GM21360 (cell line): ENCODE measurements around the gene RPS2.
"Not testable (repeated sequence)": the region's sequence is repeated elsewhere in the genome, so short reads cannot be mapped to it uniquely, and the experiment has no call there.

Experiments
- ATAC-seq: cut with Tn5 transposase; IDR thresholded peaks from one replicate; pipeline ENCODE4 v1.9.1; 2021; ENCODE audit warnings: mild to moderate bottlenecking, moderate library complexity; ENCODE audit not compliant: unreplicated experiment

The RPS2 gene

DNA sequence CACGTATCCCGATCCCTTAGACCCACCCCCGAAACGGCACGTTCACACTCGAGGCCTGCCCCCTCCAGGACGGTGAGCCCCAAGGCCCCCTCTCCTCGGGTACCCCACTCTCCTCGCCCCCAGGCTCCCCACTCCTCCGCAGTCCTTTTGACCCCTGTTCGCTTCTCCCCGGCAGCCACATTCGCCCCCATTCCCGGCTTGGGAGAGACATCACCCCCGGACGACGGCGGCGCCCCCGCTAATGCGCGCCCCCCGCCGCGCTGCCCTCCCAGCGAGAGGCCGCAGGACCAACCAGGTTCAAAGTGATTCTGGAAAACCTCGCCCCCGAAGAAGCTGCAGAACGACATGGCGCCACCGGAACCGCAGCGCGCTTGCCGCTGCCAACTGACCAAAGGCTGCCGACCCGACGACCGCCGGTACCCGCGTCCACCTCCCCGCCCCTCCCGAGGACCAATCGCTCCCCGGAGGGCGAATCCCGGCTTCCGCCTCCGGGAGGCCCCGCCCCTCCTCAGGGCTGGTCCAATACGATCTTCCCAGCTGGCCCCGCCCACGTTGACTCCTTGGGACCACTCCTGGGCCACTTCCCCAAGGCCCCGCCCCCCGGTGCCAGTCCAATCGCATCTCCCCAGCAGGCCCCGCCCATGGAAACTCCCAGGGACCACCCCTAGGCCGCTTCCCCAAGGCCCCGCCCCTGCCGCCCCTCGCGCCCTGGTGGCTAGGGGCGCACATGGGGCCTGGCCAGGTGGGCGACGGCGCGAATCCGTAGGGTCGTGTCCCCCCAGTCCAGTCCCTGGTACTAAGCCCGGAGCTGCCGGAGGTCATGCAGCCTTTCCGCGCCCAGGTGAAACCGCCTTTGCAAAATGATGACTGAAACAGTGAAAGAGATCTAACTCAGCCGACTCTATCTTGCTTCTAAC, 21.6 kb downstream of the RPS2 start, which contains the start of gene MSRB1:
MSRB1 (minus strand) TSS at position 390 of the 917 bp plus-strand sequence; CDS start at position 347, 43 bp downstream.
- peak; percentile 79 for ATAC-seq

DNA sequence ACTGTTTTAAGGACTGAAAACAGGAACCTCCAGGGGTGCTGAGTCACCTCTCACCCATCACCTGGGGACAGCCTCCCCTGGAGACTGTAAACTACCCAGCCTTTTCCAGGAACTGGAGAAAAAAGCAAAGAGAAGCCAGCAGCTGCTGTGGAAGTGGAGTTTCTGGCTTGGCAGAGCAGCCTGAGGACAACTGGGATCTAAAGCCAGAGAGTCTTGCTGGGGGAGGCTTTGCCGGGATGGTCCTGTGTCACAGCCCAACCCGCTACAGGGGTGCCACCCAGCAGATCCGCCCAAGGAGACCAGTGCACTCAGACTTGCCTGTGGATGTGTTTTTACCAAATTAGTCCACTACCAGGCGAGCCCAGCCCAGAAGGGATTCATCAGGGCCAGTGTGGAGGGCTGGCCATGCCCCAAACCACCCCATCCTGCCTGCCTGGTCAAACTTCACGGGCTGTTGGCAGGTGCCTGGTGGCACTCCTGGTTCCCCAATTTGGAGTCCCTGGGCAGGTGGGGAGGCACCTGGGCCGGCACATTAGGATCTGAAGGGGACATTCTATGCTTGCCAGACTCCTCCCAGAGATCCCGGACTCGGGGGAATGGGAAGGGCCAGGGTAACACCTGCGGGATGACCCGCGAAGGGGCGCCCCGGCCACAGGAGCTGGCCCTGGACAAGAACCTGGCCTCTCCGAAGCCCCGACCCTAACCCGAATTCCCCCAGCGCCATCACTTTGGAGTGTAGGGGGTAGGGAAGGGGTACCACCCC, 22.4 kb downstream of the RPS2 start:
- no peak for ATAC-seq

DNA sequence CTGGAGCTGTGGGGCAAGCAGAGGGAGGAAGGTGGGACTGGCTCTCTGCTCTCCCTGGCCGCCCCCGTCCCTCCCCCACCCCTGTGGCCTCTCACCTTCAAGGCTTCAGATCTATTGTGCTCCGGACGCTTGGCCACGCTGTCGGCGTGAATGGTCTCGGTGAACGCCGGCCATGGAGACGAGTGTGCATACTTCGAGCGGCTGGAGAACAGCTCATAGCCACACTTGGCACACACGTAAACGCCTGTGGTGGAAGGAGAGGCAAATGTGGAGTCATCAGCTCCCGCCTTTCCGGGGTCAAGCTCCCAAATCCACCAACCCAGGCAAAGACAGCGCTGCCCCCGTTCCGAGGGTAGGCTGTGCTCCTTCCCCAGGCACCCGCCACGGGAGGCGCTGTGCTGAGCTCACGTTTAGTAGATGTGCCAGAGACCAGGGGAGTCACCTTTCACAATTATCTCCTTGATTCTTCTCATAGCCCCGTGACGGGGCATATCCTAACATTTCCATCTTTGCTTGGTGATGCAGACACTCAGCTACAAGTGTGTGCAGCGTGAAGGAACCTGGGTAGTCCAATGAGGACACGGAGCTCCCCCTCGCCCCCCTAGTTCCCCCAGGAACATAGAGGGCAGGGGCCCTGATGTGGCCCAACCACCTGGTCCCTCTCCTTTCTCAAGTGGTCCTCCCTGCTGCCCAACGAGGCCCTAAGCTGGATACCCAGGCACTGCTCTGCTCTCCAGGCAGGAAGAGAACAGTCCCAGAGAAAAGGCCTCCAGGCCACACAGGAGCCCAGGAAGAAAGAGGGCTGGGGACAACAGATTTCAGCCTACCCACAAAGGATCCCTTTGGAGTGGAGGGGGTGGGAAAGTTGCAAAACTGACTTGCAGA, 23.2 kb downstream of the RPS2 start:
- ATAC-seq: no peak

DNA sequence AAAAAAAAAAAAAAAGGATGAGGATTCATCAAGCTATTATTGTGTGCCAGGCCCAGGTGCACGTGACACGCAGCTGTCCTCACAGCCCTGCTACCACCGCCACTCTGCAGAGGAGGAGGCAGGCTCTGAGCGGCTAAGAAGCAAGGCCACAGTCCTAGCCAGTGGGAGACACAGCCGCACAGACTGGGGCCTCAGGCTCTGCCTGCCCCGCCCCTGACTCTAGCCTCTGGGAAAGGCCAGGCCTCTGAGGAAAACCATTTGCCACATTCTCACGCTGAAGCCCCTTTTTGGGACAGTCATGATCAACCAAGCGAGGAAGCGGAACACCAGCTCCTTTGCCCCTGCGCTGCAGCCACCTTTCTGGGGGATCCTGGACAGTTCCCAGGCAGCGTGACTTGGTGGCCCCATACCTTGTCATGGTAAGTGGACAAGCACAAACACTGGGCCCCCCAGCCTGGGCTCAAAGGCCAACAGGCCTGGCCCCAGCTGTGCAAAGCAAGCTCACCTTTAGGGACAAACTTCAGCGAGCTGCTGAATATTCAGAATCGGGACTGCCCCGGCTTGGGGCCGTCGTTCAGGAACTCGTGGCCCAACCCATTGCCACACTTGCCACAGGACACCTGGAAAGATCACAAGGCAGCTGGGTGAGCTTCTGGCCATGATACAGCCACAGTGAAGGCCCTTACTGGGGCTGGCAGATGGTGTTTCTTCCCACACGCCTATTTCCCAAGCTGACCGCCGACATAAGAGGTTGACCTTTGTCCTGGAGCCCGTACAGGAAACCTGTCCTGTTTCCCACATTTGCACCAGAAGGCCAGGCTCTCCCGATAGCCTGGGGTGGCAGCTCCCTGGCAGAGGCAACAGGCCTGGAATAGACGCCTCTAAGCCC, 24.1 kb downstream of the RPS2 start:
- no peak for ATAC-seq

DNA sequence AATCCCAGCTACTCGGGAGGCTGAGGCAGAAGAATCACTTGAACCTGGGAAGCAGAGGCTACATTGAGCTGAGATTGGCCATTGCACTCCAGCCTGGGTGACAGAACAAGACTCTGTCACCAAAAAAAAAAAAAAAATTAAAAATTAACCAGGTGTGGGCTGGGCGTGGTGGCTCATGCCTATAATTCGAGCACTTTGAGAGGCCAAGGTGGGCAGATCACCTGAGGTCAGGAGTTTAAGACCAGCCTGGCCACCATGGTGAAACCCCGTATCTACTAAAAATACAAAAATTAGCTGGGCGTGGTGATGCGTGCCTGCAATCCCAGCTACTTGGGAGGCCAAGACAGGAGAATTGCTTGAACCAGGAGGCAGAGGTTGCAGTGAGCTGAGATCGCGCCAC, 24.8 kb downstream of the RPS2 start:
- not testable (repeated sequence) for ATAC-seq

DNA sequence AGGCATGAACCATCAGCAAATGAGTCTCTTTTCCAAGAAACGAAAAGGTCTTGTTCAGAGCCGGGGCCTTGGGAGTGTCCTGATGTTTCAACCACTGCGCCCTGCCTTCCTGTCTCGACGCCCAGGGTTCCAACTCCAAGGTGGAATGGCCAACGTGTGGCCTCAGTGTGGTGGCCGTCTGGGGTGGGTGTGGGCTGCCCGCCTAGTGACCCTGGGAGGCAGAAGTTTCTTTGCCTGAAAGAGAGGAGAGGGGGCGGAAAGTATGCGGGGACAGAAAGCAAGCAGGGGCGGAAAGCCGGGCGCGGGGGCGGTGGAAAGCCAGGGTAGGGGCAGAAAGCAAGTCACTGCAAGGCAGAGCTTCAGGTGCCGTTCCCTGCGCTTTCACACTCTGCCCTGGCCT, 25.7 kb downstream of the RPS2 start:
- no peak for ATAC-seq

DNA sequence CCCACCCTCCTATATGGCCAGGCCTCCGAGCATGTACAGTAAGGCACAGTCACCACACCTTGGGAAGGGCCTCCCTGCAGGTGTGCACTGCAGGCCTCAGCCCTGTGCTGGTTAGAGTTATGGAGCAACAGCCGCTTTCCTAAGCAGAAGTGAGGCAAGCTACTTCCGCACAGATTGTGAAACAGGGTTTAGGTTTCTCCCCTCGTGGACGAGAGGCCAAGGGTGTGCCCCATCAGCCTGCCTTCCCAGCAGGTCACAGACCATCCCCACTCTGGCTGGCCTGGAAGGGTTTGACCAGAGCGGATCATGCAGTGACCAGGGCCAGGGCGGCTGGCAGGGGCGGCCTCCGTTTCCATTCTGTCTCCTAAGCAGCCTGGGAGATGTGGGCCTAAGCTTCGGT, 26.3 kb downstream of the RPS2 start:
- no peak for ATAC-seq

DNA sequence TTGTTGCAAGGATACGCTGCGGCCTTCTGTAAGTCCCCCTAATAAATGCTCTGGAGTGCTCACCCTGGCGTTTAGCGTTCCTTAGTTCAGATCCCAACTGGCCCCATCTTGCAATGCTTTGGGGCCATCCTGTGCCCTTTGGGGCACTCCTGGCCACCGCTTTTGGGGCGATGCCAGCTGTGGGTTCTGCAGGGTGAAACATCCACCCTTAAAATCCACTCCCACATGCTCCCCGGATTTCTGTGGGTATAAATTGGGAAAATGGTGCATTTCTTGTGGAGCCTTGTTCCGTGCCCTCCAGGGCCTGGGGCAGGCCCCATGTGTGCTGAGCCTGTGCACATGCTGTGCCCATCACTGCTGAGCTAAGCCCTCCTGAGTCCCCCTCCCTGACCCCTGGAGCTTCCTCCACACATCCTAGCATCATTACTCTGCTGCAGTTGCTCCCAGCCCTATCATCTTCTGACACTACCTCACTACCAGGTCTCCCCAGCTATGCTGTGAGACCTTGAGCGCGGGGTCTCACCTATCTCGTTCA, 27.6 kb downstream of the RPS2 start:
- no peak for ATAC-seq

DNA sequence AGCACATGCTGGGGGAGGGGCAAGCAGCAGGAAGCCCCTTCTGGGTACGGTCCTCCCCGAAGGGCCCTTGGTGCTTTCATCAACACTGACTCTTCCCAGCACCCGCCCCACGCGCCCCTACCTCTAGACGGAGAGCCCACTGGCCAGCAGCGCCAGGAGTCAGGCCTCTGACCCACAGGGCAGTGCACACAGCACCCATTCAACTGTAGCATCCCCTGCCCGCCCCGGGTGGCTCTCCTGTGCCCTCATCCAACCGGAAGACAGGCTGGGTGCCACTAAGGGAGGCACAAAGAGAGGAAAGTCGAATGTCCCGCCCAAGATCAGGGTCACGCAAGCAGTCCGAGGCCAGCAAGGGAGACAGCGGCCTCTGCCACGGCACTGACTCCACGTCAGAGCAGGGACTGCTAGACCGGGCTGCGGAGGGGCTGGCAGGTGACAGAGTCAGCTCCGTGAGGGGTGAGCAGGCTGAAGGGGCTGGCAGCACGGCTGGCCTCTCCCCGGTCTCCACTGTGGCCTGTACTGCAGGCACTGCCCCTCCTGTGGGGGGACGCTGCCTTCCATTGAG, 31.4 kb downstream of the RPS2 start:
- ATAC-seq: no peak

DNA sequence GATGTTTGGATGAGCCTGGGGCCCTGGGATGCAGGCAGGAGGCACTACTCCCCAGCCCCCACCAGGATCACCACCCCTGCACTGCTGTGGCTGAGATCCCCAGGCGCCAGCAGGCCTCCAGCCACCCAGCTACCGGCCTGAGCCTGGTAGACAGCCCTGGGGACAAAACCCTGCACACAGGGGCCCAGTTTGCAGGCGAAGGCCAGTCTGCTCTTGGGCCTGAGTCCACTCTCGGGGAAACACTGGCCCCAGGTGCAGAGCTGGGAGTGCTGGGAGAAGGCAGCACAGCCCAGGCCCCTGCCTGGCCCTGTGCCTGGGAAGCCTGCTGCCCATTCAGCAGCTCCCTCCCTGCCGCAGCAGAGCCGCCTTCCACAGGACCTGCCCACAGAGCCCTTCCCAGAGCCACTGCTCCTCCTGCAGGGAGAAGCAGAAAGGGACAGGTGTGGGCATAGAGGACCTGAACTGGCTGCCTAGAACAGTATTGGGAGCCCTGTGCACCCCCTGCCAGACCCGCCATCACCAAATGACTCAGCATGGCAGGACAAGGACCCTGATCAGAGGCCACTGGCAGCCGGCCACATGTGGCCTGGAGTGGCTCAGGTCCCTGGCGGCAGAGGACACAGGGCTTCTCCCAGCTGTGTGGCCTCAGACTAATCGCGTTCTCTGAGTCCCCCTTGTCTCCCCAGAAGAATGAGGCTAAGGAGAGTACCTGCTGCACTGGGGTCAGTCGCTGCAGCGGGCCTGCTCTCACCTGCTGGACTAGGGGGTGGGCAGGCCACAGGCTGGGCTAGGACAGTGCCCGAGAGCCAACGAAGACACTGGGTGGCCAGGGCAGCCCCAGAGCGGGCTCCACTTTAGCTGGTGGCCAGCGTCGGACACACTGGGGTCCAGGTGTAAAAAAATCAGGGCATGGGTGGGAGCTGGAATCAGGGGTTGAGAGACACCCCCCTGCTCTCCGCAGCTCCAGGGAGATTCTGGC, 32.3 kb downstream of the RPS2 start:
- ATAC-seq: no peak

DNA sequence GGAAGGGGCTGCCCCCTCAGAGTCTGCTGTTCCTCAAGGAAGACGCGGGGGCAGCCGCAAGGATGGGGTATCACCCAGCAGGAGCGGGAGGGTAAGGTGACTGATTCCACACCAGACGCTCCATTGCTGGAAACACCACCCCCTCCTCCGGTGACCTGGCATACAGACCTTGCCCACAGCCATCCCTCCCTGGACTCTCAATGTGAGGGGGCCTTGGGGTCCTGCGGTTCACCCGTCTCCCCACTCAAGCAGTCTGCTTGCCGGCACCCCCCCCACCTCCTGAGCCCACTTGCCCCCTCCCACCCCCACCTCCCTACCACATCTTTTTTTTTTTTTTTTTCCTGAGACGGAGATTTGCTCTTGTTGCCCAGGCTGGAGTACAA, 34.3 kb downstream of the RPS2 start:
- no peak for ATAC-seq

DNA sequence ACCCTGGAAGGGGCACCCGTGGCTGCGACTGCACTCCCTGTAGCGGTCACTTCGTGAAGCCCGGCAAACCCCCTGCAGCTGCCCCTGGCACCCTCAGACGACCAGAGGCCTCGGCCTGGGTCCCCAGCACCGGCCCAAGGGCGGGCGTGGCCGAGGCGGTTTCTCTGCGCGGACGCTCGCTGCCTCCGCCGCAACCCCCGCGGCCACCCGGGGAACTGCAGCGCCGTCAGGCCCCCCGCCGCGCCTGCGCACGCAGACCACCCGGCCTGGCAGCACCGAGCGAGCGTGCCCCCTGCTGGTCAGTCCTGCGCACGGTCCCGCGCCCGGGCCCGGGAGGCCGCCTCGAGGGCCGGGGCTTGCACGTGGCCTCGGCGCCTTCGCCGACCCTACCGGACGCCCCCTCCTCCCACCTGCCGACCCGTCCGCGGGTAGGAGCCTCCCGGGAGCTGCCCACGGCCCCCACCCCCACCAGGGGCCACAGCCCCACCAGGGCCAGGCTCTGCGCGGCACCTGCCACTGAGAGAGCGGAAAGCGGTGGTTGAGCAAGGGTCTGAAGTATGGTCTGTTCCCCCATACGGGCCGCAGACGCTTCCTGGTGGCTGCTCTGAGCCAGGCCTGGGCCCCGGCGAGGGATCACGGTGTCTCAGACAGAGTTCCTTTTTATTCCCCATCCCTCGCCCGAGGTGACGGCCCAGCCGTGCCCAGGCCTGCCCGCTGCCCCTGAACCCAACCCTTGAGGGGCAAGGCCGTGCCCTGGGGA, 34.9 kb downstream of the RPS2 start:
- ATAC-seq: peak; percentile 90

DNA sequence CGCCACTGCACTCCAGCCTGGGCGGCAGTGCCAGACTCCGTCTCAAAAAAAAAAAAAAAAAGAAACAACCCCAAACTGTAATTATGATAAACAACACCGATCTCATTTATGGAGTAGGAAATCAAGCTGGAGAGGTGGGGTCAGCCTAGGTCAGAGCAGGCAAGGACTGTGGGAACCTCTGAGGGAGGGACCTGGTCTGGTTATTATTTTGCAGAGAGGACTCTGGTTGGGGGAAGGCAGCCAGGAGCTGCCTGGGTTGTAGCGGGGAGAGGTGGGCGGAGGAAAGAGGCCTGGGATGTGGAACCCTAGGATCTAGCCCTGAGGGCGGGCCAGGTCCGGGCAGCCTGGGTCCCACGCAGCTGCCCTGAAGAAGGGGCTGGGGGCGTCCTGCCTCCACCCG, 35.5 kb downstream of the RPS2 start:
- ATAC-seq: no peak

DNA sequence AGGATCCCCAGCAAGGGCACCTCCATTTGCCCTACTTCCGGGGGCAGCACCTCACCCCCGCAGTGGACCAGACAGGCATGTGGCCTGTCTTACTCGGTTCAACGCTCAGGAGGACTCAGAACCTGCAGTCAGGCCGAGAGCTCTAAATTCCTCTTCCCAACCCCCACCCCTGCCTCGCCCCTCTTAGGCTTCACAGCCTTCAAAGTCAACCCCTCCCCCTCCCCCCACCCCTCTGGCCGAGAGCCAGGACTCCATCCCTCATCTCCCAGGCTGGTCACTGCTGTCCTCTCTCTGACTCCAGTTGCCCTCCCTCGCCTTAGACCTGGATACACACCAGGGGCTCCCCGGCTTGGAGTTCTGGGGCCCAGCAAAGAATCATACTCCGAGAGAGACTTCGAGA, 38.4 kb downstream of the RPS2 start:
- ATAC-seq: no peak

DNA sequence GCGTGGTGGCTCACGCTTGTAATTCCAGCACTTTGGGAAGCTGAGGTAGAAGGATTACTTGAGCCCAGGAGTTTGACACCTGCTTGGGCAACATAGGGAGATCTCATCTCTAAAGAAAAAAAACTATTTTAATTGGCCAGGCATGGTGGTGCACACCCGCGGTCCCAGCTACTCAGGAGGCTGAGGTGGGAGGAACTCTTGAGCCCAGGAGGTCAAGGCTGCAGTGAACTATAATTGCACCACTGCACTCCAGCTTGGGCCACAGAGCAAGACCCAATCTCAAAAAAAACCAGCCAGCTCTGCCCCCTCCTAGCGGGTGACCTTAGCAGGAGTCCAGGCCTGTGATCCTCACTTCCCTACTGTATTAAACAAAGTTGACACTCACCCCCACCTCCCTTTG, 40.5 kb downstream of the RPS2 start:
- ATAC-seq: no peak

DNA sequence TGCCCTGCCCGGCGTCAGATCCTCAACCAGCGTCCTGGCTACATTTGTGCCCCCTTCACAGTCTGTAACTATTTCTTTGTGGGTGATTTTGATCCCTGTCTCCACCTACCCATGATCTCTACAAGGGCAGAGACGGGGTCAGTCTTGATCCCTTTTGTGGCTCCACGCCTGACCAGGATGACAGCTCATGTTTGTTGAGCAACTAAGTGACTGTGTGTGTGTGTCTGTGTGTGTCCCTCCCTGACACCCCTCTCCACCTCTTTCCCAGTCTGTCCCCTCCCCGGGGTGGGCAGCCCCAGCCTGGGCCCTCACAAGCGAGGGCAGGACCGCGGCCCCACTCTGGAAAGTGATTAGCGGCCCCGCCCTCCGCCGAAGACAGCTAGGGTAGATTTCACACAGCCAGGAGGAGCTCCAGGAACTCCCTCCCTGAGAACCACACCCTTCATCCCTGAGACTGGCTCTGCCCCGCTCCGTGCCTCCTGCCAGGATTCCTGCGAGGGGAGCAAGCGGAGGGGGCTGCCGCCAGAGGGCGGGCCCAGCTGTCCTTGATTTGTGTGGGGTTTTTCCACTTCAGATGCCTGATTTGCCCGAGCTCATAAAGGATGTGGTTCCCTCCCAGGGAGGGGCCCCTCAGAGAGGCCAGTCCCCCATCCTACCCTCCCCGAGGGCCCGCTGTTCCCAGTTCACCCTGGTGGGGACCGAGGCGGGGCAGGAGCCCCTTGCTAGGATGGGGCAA, 41.2 kb downstream of the RPS2 start:
- no peak for ATAC-seq

DNA sequence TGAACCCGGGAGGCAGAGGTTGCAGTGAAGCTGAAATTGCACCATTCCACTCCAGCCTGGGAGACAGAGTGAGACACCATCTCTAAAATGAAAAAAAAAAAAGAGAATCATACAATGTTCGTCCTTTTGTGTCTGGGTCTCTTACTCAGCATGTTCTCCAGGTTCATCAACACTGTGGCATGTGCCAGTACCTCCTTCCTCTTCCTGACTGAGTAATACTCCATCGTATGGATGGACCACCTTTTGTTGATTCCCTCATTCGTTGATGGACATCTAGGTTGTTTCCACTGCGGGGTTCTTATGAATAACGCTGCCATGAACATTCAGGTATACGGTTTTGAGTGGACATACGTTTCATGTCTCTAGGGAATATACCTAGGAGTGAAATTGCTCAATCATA, 42.3 kb downstream of the RPS2 start:
- ATAC-seq: no peak
